ENCODE results near the gene CXorf58. TPM values are rescaled to one million over a fixed set of nuclear protein-coding genes. Genes with fewer than 3 reads are reported as not detected.

The CXorf58 gene
- total RNA-seq, 1 experiment from 2014 or later, result not detected

DNA sequence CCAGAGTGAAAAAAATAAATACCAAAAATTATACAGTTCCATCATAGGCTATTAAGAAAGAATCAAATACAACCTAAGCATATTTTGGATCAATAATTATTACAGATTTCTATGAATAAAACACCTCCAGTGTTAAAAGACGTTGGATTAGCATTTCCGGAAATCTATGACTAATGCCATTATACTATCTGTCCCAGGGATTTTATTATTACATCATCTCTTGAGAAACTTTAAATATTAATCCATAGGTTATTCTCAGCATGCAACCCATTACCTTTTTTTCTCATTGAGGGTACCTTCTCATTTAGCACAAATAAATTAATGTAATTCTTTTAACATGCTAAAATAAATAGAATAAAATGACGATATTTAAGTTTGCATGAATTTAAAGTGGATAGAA lies 44.6 kb downstream of the CXorf58 start:
- ChIA-PET POLR2A (ENCODE audit: low non-redundant PET) (interaction anchor here (0.6 kb wide), 1 partner anchor 40 kb away, joined by 3 read pairs; no protein-coding TSS in a partner anchor), CTCF (no interaction called here)
- Histone ChIP-seq H3K4me3 (ENCODE audit: low read depth, low read length, poor library complexity, severe bottlenecking) (no peak overlapping the region), H3K4me1 (ENCODE audit: insufficient read depth, low read length, poor library complexity, severe bottlenecking) (peaks cover 16% of the 10 kb centered on the region), H3K27me3 (replicated peaks; ENCODE audit: insufficient read depth, low read depth, low read length, poor library complexity) (peaks cover 6% of the 10 kb centered on the region), H3K36me3 (ENCODE audit: insufficient read depth, low read length, poor library complexity, severe bottlenecking) (no peaks in the 10 kb centered on the region), H3K27ac (ENCODE audit: low read depth, low read length, poor library complexity, severe bottlenecking) (no peak overlapping the region), H3K9me3 (ENCODE audit: low read depth, low read length, poor library complexity, severe bottlenecking) (no peaks in the 10 kb centered on the region)
- no TSS peak for BruUV-seq (replicated peaks)
- TF ChIP-seq, protein P1, sequence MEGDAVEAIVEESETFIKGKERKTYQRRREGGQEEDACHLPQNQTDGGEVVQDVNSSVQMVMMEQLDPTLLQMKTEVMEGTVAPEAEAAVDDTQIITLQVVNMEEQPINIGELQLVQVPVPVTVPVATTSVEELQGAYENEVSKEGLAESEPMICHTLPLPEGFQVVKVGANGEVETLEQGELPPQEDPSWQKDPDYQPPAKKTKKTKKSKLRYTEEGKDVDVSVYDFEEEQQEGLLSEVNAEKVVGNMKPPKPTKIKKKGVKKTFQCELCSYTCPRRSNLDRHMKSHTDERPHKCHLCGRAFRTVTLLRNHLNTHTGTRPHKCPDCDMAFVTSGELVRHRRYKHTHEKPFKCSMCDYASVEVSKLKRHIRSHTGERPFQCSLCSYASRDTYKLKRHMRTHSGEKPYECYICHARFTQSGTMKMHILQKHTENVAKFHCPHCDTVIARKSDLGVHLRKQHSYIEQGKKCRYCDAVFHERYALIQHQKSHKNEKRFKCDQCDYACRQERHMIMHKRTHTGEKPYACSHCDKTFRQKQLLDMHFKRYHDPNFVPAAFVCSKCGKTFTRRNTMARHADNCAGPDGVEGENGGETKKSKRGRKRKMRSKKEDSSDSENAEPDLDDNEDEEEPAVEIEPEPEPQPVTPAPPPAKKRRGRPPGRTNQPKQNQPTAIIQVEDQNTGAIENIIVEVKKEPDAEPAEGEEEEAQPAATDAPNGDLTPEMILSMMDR (conservative IDR thresholded peaks at IDR 0.05; ENCODE audit: low read depth, low read length), result no peak
- TF ChIP-seq EZH2 (IDR thresholded peaks at IDR 0.05; ENCODE audit: borderline replicate concordance, low read depth, low read length, poor library complexity, severe bottlenecking), result no peak
- DNase-seq (ENCODE audit: low spot score), result peak; percentile 31
- intact Hi-C loops (cut with micrococcal nuclease; ENCODE audit: unreplicated experiment), result no loop called here

DNA sequence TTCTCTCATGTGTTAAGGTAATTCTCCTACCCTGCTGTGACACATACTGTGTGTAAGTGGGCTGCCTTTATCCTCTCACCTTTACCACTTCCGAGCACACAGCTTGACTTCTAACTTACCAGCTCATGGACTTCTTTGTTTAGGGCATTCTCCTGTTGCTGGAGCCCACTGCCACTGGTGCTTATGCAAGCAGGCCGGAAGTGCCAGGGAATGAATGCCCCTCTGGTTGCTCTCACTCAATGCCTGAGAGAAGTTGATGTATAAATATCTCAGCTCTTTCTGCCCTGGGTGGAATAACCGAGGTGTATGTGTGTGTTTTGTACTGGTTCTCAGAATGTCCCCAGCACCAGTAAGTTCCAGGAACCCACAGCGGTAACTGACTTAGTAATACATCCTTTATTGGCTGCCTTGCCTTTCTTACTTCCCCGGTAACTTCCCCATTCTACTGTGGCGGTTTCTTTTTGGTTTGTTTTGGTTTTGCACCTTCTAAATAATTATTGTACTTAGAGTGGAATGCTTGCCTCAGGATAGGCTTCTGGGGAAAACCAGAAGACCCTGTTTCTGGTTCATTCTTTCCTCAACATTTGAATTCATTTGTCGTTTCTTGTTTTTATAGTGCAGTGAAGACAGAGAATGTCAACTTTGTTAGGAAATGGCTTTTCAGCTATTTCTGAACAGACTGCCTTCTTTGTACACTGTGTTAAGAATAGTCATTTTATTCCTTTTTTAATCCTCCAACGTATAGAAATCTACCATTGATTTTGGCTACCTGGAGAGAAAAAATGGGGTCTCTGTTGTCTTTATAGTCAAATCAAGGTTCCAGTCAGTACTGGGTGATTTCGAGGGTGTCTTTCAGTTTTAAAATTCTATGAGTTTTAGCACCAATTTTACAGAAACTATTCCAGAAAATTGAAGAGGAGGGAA lies 45.4 kb downstream of the CXorf58 start:
- TF ChIP-seq EZH2 (IDR thresholded peaks at IDR 0.05; ENCODE audit: borderline replicate concordance, low read depth, low read length, poor library complexity, severe bottlenecking), result no peak
- TF ChIP-seq, protein P1 (conservative IDR thresholded peaks at IDR 0.05; ENCODE audit: low read depth, low read length), result no peak
- H3K27ac ChIP-seq (ENCODE audit: low read depth, low read length, poor library complexity, severe bottlenecking), result peak overlapping the region; percentile 15
- peak; percentile 77 for DNase-seq (ENCODE audit: low spot score)
- POLR2A ChIA-PET (ENCODE audit: low non-redundant PET), result interaction anchor here (0.6 kb wide), 1 partner anchor 39 kb away, joined by 3 read pairs; no protein-coding TSS in a partner anchor
- H3K27me3 ChIP-seq (replicated peaks; ENCODE audit: insufficient read depth, low read depth, low read length, poor library complexity), result peaks cover 6% of the 10 kb centered on the region
- CTCF ChIA-PET, result no interaction called here
- H3K4me1 ChIP-seq (ENCODE audit: insufficient read depth, low read length, poor library complexity, severe bottlenecking), result peaks cover 16% of the 10 kb centered on the region
- no peaks in the 10 kb centered on the region for H3K36me3 ChIP-seq (ENCODE audit: insufficient read depth, low read length, poor library complexity, severe bottlenecking)
- no peak overlapping the region for H3K4me3 ChIP-seq (ENCODE audit: low read depth, low read length, poor library complexity, severe bottlenecking)
- H3K9me3 ChIP-seq (ENCODE audit: low read depth, low read length, poor library complexity, severe bottlenecking), result no peaks in the 10 kb centered on the region
- BruUV-seq (replicated peaks), result no TSS peak
- intact Hi-C loops (cut with micrococcal nuclease; ENCODE audit: unreplicated experiment), result no loop called here

DNA sequence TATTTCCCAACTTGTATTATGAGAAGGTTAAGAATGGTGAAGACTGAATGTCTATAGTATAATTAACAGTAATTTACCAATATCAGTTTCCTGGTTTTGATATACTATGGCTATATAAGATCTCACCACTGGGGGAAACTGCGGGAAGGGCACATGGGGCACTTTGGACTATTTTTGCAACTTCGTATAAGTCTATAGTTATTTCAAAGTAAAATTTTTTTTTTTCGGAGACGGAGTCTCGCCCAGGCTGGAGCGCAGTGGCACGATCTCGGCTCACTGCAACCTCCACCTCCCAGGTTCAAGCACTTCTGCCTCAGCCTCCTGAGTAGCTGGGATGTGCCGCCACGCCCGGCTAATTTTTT lies 46.1 kb downstream of the CXorf58 start:
- no peaks in the 10 kb centered on the region for H3K36me3 ChIP-seq (ENCODE audit: insufficient read depth, low read length, poor library complexity, severe bottlenecking)
- DNase-seq (ENCODE audit: low spot score), result no peak
- H3K27me3 ChIP-seq (replicated peaks; ENCODE audit: insufficient read depth, low read depth, low read length, poor library complexity), result peaks cover 4% of the 10 kb centered on the region
- ChIA-PET CTCF (no interaction called here), POLR2A (ENCODE audit: low non-redundant PET) (no interaction called here)
- no peak overlapping the region for H3K27ac ChIP-seq (ENCODE audit: low read depth, low read length, poor library complexity, severe bottlenecking)
- TF ChIP-seq, protein P1 (conservative IDR thresholded peaks at IDR 0.05; ENCODE audit: low read depth, low read length), result no peak
- TF ChIP-seq EZH2 (IDR thresholded peaks at IDR 0.05; ENCODE audit: borderline replicate concordance, low read depth, low read length, poor library complexity, severe bottlenecking), result no peak
- H3K4me1 ChIP-seq (ENCODE audit: insufficient read depth, low read length, poor library complexity, severe bottlenecking), result peaks cover 16% of the 10 kb centered on the region
- no peak overlapping the region for H3K4me3 ChIP-seq (ENCODE audit: low read depth, low read length, poor library complexity, severe bottlenecking)
- BruUV-seq (replicated peaks), result no TSS peak
- intact Hi-C loops (cut with micrococcal nuclease; ENCODE audit: unreplicated experiment), result no loop called here
- H3K9me3 ChIP-seq (ENCODE audit: low read depth, low read length, poor library complexity, severe bottlenecking), result no peaks in the 10 kb centered on the region
